Breast epithelium (tissue), 4 donors: ENCODE results near the gene UNC5B. TPM values are rescaled to one million over a fixed set of nuclear protein-coding genes. Genes with fewer than 3 reads are reported as not detected.

ENCODE experiments used
- DNase-seq, 2 donors: peaks; one replicate each; pipeline ENCODE4 v3.0.0-alpha.2; 2019; ENCODE audit warnings: low spot score in 2 of 2
- H3K27ac ChIP-seq, 2 donors: fragments of 200-600 bp; sonication (generic) in 1 of 2; one replicate each; pipeline ENCODE4 v1.5.1; 2016 to 2019; ENCODE audit warnings: mild to moderate bottlenecking in 1 of 2
- H3K27me3 ChIP-seq, 2 donors: fragments of 200-600 bp; sonication (generic) in 1 of 2; one replicate each; pipeline versions ENCODE4 v1.5.1 to v1.6.0; 2017 to 2019; ENCODE audit warnings: control low read depth in 1 of 2, mild to moderate bottlenecking in 1 of 2
- H3K36me3 ChIP-seq: fragments of 200-600 bp; one replicate; pipeline ENCODE4 v1.5.1; 2019
- H3K4me1 ChIP-seq, 2 donors: fragments of 200-600 bp; sonication (generic); one replicate each; pipeline ENCODE4 v1.5.1; 2016 to 2019; ENCODE audit warnings: control low read depth in 1 of 2
- H3K4me3 ChIP-seq, 3 donors: fragments of 200-600 bp; sonication (generic); 1 replicate in 2 of 3; 2 replicates in 1 of 3; pipeline ENCODE4 v1.5.1; 2016 to 2019; ENCODE audit warnings: mild to moderate bottlenecking in 3 of 3, moderate library complexity in 2 of 3
- H3K9me3 ChIP-seq, 2 donors: fragments of 200-600 bp; sonication (generic) in 1 of 2; one replicate each; pipeline ENCODE4 v1.5.1; 2016 to 2019; ENCODE audit warnings: control low read depth in 1 of 2
- CTCF ChIP-seq, 3 donors: fragments of 450-650 bp; IDR thresholded peaks; one replicate each; pipeline ENCODE4 v1.5.1; 2016 to 2017; ENCODE audit warnings: antibody characterized with exemption in 3 of 3, mild to moderate bottlenecking in 3 of 3, moderate library complexity in 3 of 3
- POLR2A ChIP-seq: fragments of 450-650 bp; IDR thresholded peaks from one replicate; pipeline ENCODE4 v1.6.1; 2016; ENCODE audit warnings: antibody characterized with exemption, mild to moderate bottlenecking, moderate library complexity
- POLR2AphosphoS5 ChIP-seq, 3 donors: sonication (generic); formaldehyde crosslinking; IDR thresholded peaks; one replicate each; pipeline ENCODE4 v1.6.1; 2017; ENCODE audit warnings: antibody characterized with exemption in 3 of 3
- intact Hi-C: fragments of 100-400 bp; cut with DNase I; formaldehyde crosslinking; loops from one replicate; pipeline ENCODE4 v1.15.1; 2023; ENCODE audit warnings: low total_unique reads
- total RNA-seq, 3 donors: library from RNA; depleted of rRNA; stranded (reverse); fragments of >200 nt; gene quantifications; one replicate each; pipeline ENCODE4 v1.1.0, GENCODE V29; 2016

UNC5B gene
- total RNA-seq, 3 donors from 2014 or later, result 0.80 to 4.9 (median 3.5) TPM

- TF ChIP-seq POLR2AphosphoS5 (IDR thresholded peaks at IDR 0.05), result no peak
- no peak for TF ChIP-seq POLR2A
- no peak for TF ChIP-seq CTCF (IDR thresholded peaks at IDR 0.05)
- DNase-seq, result no peak
- H3K4me1 ChIP-seq, result peaks cover 7 to 18% of the 10 kb centered on the region in 2 donors
- H3K27me3 ChIP-seq, result no peaks in the 10 kb centered on the region
- H3K4me3 ChIP-seq, result no peak overlapping the region
- H3K27ac ChIP-seq, result no peak overlapping the region
- no peaks in the 10 kb centered on the region for H3K36me3 ChIP-seq
- no peaks in the 10 kb centered on the region for H3K9me3 ChIP-seq
- intact Hi-C loops, result no loop called here
Observed at GRCh38 chr10:71264345-71265200, 52.2 kb downstream of the UNC5B start.

- no peaks in the 10 kb centered on the region for H3K9me3 ChIP-seq
- no peaks in the 10 kb centered on the region for H3K36me3 ChIP-seq
- no peak overlapping the region for H3K4me3 ChIP-seq
- peaks cover under 1 to 17% of the 10 kb centered on the region in 2 donors for H3K4me1 ChIP-seq
- no peaks in the 10 kb centered on the region for H3K27me3 ChIP-seq
- no peak for DNase-seq
- H3K27ac ChIP-seq, result no peak overlapping the region
- intact Hi-C loops, result no loop called here
- TF ChIP-seq POLR2AphosphoS5 (IDR thresholded peaks at IDR 0.05) (no peak), CTCF (IDR thresholded peaks at IDR 0.05) (no peak), POLR2A (no peak)
Observed at GRCh38 chr10:71265201-71265575, 52.8 kb downstream of the UNC5B start.

GRCh38 chr10:71265618-71266146 is 53.3 kb downstream of the UNC5B start:
- Histone ChIP-seq H3K27ac (no peak overlapping the region), H3K4me3 (no peak overlapping the region), H3K9me3 (no peaks in the 10 kb centered on the region), H3K27me3 (no peaks in the 10 kb centered on the region), H3K4me1 (peaks cover 0 to 12% of the 10 kb centered on the region in 2 donors), H3K36me3 (no peaks in the 10 kb centered on the region)
- TF ChIP-seq POLR2A (no peak), CTCF (IDR thresholded peaks at IDR 0.05) (no peak), POLR2AphosphoS5 (IDR thresholded peaks at IDR 0.05) (no peak)
- no peak for DNase-seq
- intact Hi-C loops, result no loop called here

GRCh38 chr10:71266147-71266917 is 54.0 kb downstream of the UNC5B start:
- no peaks in the 10 kb centered on the region for H3K9me3 ChIP-seq
- no peaks in the 10 kb centered on the region for H3K36me3 ChIP-seq
- intact Hi-C loops, result no loop called here
- peaks cover 0 to 8% of the 10 kb centered on the region in 2 donors for H3K4me1 ChIP-seq
- H3K27ac ChIP-seq, result no peak overlapping the region
- H3K27me3 ChIP-seq, result no peaks in the 10 kb centered on the region
- peak in 1 of 3 donors; percentile 23 for TF ChIP-seq POLR2AphosphoS5 (IDR thresholded peaks at IDR 0.05)
- no peak for TF ChIP-seq CTCF (IDR thresholded peaks at IDR 0.05)
- TF ChIP-seq POLR2A, result no peak
- no peak overlapping the region for H3K4me3 ChIP-seq
- peak in 1 of 2 donors; percentile 76 for DNase-seq
